ENCODE results near the gene GRHL3.

DNA sequence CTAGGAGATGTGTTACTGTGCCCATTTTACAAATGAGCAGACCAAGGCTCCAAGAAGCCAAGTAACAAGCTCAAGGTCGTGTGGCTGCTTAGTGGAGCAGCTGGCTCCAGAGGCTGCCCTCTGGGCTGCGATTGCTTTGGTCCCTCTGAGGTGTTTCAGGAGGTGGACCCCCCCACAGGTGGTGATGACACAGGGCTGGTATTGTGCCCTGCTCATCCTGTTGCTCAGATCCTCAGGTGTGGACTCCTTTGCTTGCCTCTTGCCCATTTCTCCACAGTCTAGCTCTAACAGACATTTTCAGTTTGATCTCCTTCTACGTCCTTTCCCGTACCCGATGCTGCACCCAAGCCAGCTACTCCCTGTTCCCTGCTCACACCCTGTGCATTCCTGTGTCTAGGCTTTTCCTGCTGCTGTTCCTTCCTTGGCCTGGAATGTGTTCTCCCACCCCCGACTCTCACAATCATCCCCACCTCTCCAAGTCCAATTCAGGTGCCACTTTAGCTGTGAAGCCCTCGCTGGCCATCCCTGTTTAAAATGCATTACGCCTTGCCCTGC is 28.1 kb upstream of the GRHL3 start:
- TF ChIP-seq CTCF (IDR thresholded peaks at IDR 0.05; ENCODE audit: poor library complexity) (no peak), EZH2 (IDR thresholded peaks at IDR 0.05; ENCODE audit: borderline replicate concordance) (no peak)

Measured in hepatocyte (in vitro differentiated cells).